GM15510 (cell line): ENCODE measurements around the gene BLCAP.

Experiments
- POLR2A ChIP-seq: IDR thresholded peaks from 3 replicates; pipeline ENCODE4 v1.6.1; 2011; ENCODE audit warnings: borderline replicate concordance; ENCODE audit not compliant: insufficient read length; ENCODE audit errors: extremely low read depth

Gene BLCAP

GRCh38 chr20:37490663-37491350 is 36.9 kb downstream of the BLCAP start:
- no peak for TF ChIP-seq POLR2A

- no peak for TF ChIP-seq POLR2A
These were observed 43.3 kb downstream of the BLCAP start for GRCh38 chr20:37484331-37484730.

- no peak for TF ChIP-seq POLR2A
These were observed 46.1 kb downstream of the BLCAP start for GRCh38 chr20:37481610-37482009.

- TF ChIP-seq POLR2A: no peak
These were observed 46.8 kb downstream of the BLCAP start for GRCh38 chr20:37480919-37481318.

- no peak for TF ChIP-seq POLR2A
These were observed 47.6 kb downstream of the BLCAP start for GRCh38 chr20:37479925-37480691.

GRCh38 chr20:37479266-37479665 is 48.4 kb downstream of the BLCAP start:
- no peak for TF ChIP-seq POLR2A

GRCh38 chr20:37477041-37477440 is 50.6 kb downstream of the BLCAP start:
- TF ChIP-seq POLR2A: no peak

GRCh38 chr20:37475252-37475651 is 52.4 kb downstream of the BLCAP start:
- TF ChIP-seq POLR2A: no peak

GRCh38 chr20:37474386-37474785 is 53.3 kb downstream of the BLCAP start:
- TF ChIP-seq POLR2A: no peak

GRCh38 chr20:37473249-37474000 is 54.3 kb downstream of the BLCAP start:
- TF ChIP-seq POLR2A: no peak

GRCh38 chr20:37471741-37472235 is 55.9 kb downstream of the BLCAP start:
- TF ChIP-seq POLR2A: no peak

- no peak for TF ChIP-seq POLR2A
These were observed 58.1 kb downstream of the BLCAP start for GRCh38 chr20:37469531-37469930.

- no peak for TF ChIP-seq POLR2A
These were observed 58.8 kb downstream of the BLCAP start for GRCh38 chr20:37468886-37469285.
